H1 (cell line): Measurements from ENCODE around the gene SPAM1. TPM values are rescaled to one million over a fixed set of nuclear protein-coding genes. Genes with fewer than 3 reads are reported as not detected.

Source experiments
- KDM5A ChIP-seq: fragments of 200-600 bp; IDR thresholded peaks from 2 replicates; pipeline ENCODE4 v1.7.1; 2012; ENCODE audit warnings: mild to moderate bottlenecking, low read length, inconsistent platforms, mixed read lengths
- RBBP5 ChIP-seq: IDR thresholded peaks from 2 replicates; pipeline ENCODE4 v1.7.1; 2012; ENCODE audit warnings: low read depth, mild to moderate bottlenecking, inconsistent platforms, low read length, moderate library complexity, borderline replicate concordance
- SP2 ChIP-seq: IDR thresholded peaks from 2 replicates; pipeline ENCODE4 v1.6.1; 2012; ENCODE audit warnings: mild to moderate bottlenecking, low read length, inconsistent platforms
- TCF12 ChIP-seq: IDR thresholded peaks from 2 replicates; pipeline ENCODE4 v1.6.1; 2011; ENCODE audit warnings: low read depth, mild to moderate bottlenecking, low read length
- ZNF274 ChIP-seq: IDR thresholded peaks from 2 replicates; pipeline ENCODE4 v1.7.0; 2012; ENCODE audit warnings: low read length, borderline replicate concordance; ENCODE audit errors: extremely low read depth
- polyA plus RNA-seq, 7 experiments: library from polyadenylated mRNA; depleted of rRNA in 3 of 7; stranded (reverse) in 5 of 7; unstranded in 2 of 7; fragments of >200 nt in 5 of 7; fragments of 200-250 nt in 2 of 7; gene quantifications; 1 replicate in 5 of 7; 2 replicates in 1 of 7; 4 replicates in 1 of 7; pipeline versions ENCODE4 v1.2.1 to v1.2.3, GENCODE V29; 2011 to 2013; ENCODE audit warnings: missing spikeins in 2 of 7, mixed read lengths in 2 of 7
- total RNA-seq: library from RNA; stranded (reverse); fragmentation: NEBNext Ultra II Directional; extraction: Animal tissue kit (Norgen Biotek cat#: 25700); gene quantifications from 2 replicates; pipeline ENCODE4 v1.2.1, GENCODE V29; 2021
- TF ChIP-seq, protein P1 (sequence below): IDR thresholded peaks from 2 replicates; pipeline ENCODE4 v1.6.1; 2012; ENCODE audit warnings: inconsistent platforms

SPAM1 gene
- total and polyA plus RNA-seq, 2 of the 8 experiments (the other 6 are each of a cell fraction or from before 2014, with no cell fraction given): not detected

- TF ChIP-seq ZNF274: no peak
- no peak for TF ChIP-seq TCF12
- TF ChIP-seq, protein P1, sequence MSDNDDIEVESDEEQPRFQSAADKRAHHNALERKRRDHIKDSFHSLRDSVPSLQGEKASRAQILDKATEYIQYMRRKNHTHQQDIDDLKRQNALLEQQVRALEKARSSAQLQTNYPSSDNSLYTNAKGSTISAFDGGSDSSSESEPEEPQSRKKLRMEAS: no peak
- no peak for TF ChIP-seq KDM5A
- TF ChIP-seq RBBP5: no peak
- TF ChIP-seq SP2: no peak
Observed at GRCh38 chr7:123961771-123962170, 36.7 kb downstream of the SPAM1 start (continued).
